ENCODE measurements around the gene EIPR1.

EIPR1 gene

GRCh38 chr2:3246406-3246805, 131.2 kb downstream of the EIPR1 start:
- Histone ChIP-seq H3K9me3 (ENCODE audit: control insufficient read depth in 2 of 2, low read length in 2 of 2) (peaks cover 2 to 18% of the 10 kb centered on the region in 2 donors), H3K4me1 (ENCODE audit: control insufficient read depth, insufficient read depth, low read length) (no peaks in the 10 kb centered on the region), H3K9ac (ENCODE audit: low read length in 2 of 2) (no peak overlapping the region), H3K27me3 (ENCODE audit: control insufficient read depth in 1 of 2, insufficient read depth in 2 of 2, low read length in 2 of 2) (no peaks in the 10 kb centered on the region), H3K36me3 (ENCODE audit: control insufficient read depth in 2 of 2, insufficient read depth in 2 of 2, low read length in 2 of 2) (peaks cover 0 to 5% of the 10 kb centered on the region in 2 donors), H3K4me3 (ENCODE audit: low read length in 2 of 2) (no peak overlapping the region), H3K27ac (ENCODE audit: low read length) (no peak overlapping the region)

- no peaks in the 10 kb centered on the region for H3K27me3 ChIP-seq (ENCODE audit: control insufficient read depth in 1 of 2, insufficient read depth in 2 of 2, low read length in 2 of 2)
- no peak overlapping the region for H3K4me3 ChIP-seq (ENCODE audit: low read length in 2 of 2)
- H3K4me1 ChIP-seq (ENCODE audit: control insufficient read depth, insufficient read depth, low read length): no peaks in the 10 kb centered on the region
- H3K27ac ChIP-seq (ENCODE audit: low read length): no peak overlapping the region
- peaks cover 2 to 7% of the 10 kb centered on the region in 2 donors for H3K9me3 ChIP-seq (ENCODE audit: control insufficient read depth in 2 of 2, low read length in 2 of 2)
- H3K9ac ChIP-seq (ENCODE audit: low read length in 2 of 2): no peak overlapping the region
- H3K36me3 ChIP-seq (ENCODE audit: control insufficient read depth in 2 of 2, insufficient read depth in 2 of 2, low read length in 2 of 2): peaks cover 0 to 3% of the 10 kb centered on the region in 2 donors
Measured at GRCh38 chr2:3244486-3244885, 133.1 kb downstream of the EIPR1 start.

DNA sequence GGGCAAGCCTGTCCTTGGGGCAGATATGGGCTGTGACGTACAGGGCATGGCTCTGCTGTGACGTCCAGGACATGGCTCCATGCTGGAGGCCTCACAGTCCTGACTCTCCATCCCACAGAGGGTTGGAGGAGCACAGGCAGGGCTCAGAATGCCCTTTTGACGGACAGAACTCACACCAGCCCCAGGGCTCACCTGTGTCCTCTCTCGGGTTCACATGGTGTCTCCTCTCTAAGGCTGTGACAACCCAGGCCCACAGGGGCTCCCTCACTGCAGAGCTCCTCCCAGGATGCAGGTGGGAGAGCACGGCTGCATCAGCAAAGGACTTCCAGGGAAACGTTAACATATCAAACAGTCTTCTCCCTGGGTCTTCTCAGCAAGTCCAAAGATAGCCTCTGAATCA, 133.8 kb downstream of the EIPR1 start:
- H3K27ac ChIP-seq (ENCODE audit: low read length): no peak overlapping the region
- no peak overlapping the region for H3K9ac ChIP-seq (ENCODE audit: low read length in 2 of 2)
- no peaks in the 10 kb centered on the region for H3K27me3 ChIP-seq (ENCODE audit: control insufficient read depth in 1 of 2, insufficient read depth in 2 of 2, low read length in 2 of 2)
- no peaks in the 10 kb centered on the region for H3K4me1 ChIP-seq (ENCODE audit: control insufficient read depth, insufficient read depth, low read length)
- no peak overlapping the region for H3K4me3 ChIP-seq (ENCODE audit: low read length in 2 of 2)
- peaks cover under 1 to 2% of the 10 kb centered on the region in 2 donors for H3K9me3 ChIP-seq (ENCODE audit: control insufficient read depth in 2 of 2, low read length in 2 of 2)
- H3K36me3 ChIP-seq (ENCODE audit: control insufficient read depth in 2 of 2, insufficient read depth in 2 of 2, low read length in 2 of 2): no peaks in the 10 kb centered on the region

DNA sequence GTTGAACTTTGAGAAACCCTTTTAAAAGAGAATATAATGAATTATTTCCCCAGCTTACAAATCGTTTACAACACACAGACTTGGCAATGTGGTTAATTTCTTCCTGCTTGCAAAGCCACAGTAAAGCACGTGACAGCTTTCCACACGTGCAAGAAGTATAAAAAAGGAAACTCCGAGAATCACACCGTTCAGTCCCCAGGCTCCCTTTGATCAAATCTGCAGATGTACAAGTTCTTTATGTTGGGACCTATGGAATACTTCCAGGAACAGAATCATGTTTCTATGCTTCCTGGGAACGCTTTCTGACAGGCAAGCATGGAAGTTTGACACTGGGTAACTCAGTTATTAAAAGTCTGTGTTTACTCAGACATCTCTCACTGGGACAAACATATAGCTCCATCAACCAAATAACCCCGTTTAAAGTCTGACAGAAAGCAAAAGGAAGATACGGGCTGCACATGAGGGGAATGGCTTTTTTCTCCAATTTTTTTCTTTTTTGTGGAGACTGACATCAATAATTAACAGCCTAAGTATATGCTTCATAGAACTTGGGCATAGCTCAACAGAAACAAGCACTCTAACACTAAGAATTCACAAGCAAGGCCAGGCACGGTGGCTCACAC, 134.8 kb downstream of the EIPR1 start:
- Histone ChIP-seq H3K9ac (ENCODE audit: low read length in 2 of 2) (no peak overlapping the region), H3K4me1 (ENCODE audit: control insufficient read depth, insufficient read depth, low read length) (no peaks in the 10 kb centered on the region), H3K36me3 (ENCODE audit: control insufficient read depth in 2 of 2, insufficient read depth in 2 of 2, low read length in 2 of 2) (no peaks in the 10 kb centered on the region), H3K4me3 (ENCODE audit: low read length in 2 of 2) (no peak overlapping the region), H3K27ac (ENCODE audit: low read length) (no peak overlapping the region), H3K27me3 (ENCODE audit: control insufficient read depth in 1 of 2, insufficient read depth in 2 of 2, low read length in 2 of 2) (no peaks in the 10 kb centered on the region), H3K9me3 (ENCODE audit: control insufficient read depth in 2 of 2, low read length in 2 of 2) (peaks cover 0 to 2% of the 10 kb centered on the region in 2 donors)

DNA sequence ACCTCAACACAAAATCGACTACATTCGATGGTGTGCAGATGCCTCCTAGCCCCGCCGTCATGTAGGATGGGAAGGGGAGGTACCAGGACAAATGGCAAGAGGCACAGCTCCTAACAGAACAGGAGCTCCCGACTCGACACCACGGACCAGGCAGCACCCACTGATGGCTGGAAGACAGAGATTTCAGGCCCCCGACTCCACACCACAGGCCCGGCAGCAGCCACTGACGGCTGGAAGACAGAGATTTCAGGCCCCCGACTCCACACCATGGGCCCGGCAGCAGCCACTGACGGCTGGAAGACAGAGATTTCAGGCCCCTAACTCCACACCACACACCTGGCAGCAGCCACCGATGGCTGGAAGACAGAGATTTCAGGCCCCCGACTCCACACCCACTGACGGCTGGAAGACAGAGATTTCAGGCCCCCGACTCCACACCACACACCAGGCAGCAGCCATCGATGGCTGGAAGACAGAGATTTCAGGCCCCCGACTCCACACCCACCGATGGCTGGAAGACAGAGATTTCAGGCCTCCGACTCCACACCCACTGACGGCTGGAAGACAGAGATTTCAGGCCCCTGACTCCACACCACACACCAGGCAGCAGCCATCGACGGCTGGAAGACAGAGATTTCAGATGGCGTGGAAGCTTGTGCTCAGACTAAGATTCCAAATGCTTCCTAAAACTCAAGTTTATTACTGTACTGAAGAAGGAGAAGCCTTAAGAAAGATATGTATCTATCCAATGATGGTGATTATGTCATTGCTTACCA, 135.5 kb downstream of the EIPR1 start:
- Histone ChIP-seq H3K36me3 (ENCODE audit: control insufficient read depth in 2 of 2, insufficient read depth in 2 of 2, low read length in 2 of 2) (no peaks in the 10 kb centered on the region), H3K27me3 (ENCODE audit: control insufficient read depth in 1 of 2, insufficient read depth in 2 of 2, low read length in 2 of 2) (no peaks in the 10 kb centered on the region), H3K4me1 (ENCODE audit: control insufficient read depth, insufficient read depth, low read length) (no peaks in the 10 kb centered on the region), H3K4me3 (ENCODE audit: low read length in 2 of 2) (no peak overlapping the region), H3K9ac (ENCODE audit: low read length in 2 of 2) (no peak overlapping the region), H3K9me3 (ENCODE audit: control insufficient read depth in 2 of 2, low read length in 2 of 2) (no peaks in the 10 kb centered on the region), H3K27ac (ENCODE audit: low read length) (no peak overlapping the region)

DNA sequence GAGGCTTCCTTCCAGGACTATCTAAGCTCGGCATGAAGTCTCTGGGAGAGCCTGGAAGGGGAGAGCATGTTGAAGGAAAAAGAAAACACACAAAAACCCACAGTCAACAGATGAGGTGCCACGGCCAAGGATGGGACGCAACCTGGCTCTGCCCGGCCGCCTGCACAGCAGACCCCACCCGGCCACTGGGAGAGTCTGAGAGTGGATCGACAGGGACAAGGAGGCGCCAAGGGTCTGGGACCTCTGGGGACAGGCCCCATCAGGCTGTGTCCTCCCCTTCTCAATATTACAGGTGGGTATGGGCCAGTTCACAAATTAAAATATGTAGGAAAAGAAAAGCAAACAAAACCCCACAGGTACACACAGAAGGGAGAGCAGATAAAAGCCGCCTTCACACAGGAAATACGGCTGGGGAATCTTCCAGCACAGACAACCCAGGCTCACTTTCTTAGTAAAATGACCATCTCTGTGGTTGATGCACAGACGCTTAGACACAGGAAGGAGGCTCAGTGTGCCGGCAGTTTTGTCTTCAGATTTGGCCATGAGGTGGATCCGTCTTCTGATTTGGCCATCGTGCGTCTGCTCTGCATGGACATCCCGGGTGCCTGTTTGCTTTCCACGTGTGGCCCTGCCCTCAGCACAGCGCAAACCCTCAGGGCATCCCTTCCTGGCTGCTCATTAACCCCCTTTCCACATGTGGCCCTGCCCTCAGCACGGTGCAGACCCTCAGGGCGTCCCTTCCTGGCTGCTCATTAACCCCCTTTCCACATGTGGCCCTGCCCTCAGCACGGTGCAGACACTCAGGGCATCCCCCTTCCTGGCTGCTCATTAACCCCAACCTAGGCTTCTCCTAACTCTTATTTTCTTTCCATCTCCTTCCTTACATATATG, 138.4 kb downstream of the EIPR1 start:
- Histone ChIP-seq H3K27ac (ENCODE audit: low read length) (no peak overlapping the region), H3K9me3 (ENCODE audit: control insufficient read depth in 2 of 2, low read length in 2 of 2) (no peaks in the 10 kb centered on the region), H3K27me3 (ENCODE audit: control insufficient read depth in 1 of 2, insufficient read depth in 2 of 2, low read length in 2 of 2) (no peaks in the 10 kb centered on the region), H3K4me1 (ENCODE audit: control insufficient read depth, insufficient read depth, low read length) (no peaks in the 10 kb centered on the region), H3K9ac (ENCODE audit: low read length in 2 of 2) (no peak overlapping the region), H3K36me3 (ENCODE audit: control insufficient read depth in 2 of 2, insufficient read depth in 2 of 2, low read length in 2 of 2) (no peaks in the 10 kb centered on the region), H3K4me3 (ENCODE audit: low read length in 2 of 2) (no peak overlapping the region)

GRCh38 chr2:3236300-3237045, 141.1 kb downstream of the EIPR1 start:
- Histone ChIP-seq H3K36me3 (ENCODE audit: control insufficient read depth in 2 of 2, insufficient read depth in 2 of 2, low read length in 2 of 2) (no peaks in the 10 kb centered on the region), H3K9me3 (ENCODE audit: control insufficient read depth in 2 of 2, low read length in 2 of 2) (no peaks in the 10 kb centered on the region), H3K4me1 (ENCODE audit: control insufficient read depth, insufficient read depth, low read length) (no peaks in the 10 kb centered on the region), H3K4me3 (ENCODE audit: low read length in 2 of 2) (no peak overlapping the region), H3K27ac (ENCODE audit: low read length) (no peak overlapping the region), H3K27me3 (ENCODE audit: control insufficient read depth in 1 of 2, insufficient read depth in 2 of 2, low read length in 2 of 2) (no peaks in the 10 kb centered on the region), H3K9ac (ENCODE audit: low read length in 2 of 2) (no peak overlapping the region)

GRCh38 chr2:3233877-3234276, 143.7 kb downstream of the EIPR1 start:
- Histone ChIP-seq H3K4me1 (ENCODE audit: control insufficient read depth, insufficient read depth, low read length) (no peaks in the 10 kb centered on the region), H3K9ac (ENCODE audit: low read length in 2 of 2) (no peak overlapping the region), H3K36me3 (ENCODE audit: control insufficient read depth in 2 of 2, insufficient read depth in 2 of 2, low read length in 2 of 2) (no peaks in the 10 kb centered on the region), H3K27ac (ENCODE audit: low read length) (no peak overlapping the region), H3K4me3 (ENCODE audit: low read length in 2 of 2) (no peak overlapping the region), H3K27me3 (ENCODE audit: control insufficient read depth in 1 of 2, insufficient read depth in 2 of 2, low read length in 2 of 2) (no peaks in the 10 kb centered on the region), H3K9me3 (ENCODE audit: control insufficient read depth in 2 of 2, low read length in 2 of 2) (peaks cover 0 to 7% of the 10 kb centered on the region in 2 donors)

DNA sequence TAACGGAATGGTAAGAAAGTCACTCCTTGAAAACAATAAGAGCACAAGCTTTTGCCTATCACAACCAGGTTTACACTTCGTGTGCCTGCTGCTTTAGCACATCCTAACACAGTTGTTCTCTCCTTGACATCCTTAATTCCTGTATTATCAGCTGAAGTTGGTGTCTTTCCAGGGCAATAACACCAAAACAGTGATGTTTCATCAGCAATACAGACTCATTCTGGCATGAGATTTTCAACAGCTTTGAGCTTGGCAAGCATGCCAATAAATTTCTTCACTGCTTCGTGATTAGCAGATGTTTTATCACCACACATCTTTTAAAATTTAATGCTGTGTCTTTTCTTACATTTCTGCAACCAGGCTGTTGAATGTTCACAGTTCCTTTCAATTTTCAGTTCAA, 148.4 kb downstream of the EIPR1 start:
- peaks cover 0 to 7% of the 10 kb centered on the region in 2 donors for H3K9me3 ChIP-seq (ENCODE audit: control insufficient read depth in 2 of 2, low read length in 2 of 2)
- H3K27me3 ChIP-seq (ENCODE audit: control insufficient read depth in 1 of 2, insufficient read depth in 2 of 2, low read length in 2 of 2): no peaks in the 10 kb centered on the region
- H3K27ac ChIP-seq (ENCODE audit: low read length): no peak overlapping the region
- no peaks in the 10 kb centered on the region for H3K36me3 ChIP-seq (ENCODE audit: control insufficient read depth in 2 of 2, insufficient read depth in 2 of 2, low read length in 2 of 2)
- no peaks in the 10 kb centered on the region for H3K4me1 ChIP-seq (ENCODE audit: control insufficient read depth, insufficient read depth, low read length)
- no peak overlapping the region for H3K4me3 ChIP-seq (ENCODE audit: low read length in 2 of 2)
- H3K9ac ChIP-seq (ENCODE audit: low read length in 2 of 2): no peak overlapping the region

DNA sequence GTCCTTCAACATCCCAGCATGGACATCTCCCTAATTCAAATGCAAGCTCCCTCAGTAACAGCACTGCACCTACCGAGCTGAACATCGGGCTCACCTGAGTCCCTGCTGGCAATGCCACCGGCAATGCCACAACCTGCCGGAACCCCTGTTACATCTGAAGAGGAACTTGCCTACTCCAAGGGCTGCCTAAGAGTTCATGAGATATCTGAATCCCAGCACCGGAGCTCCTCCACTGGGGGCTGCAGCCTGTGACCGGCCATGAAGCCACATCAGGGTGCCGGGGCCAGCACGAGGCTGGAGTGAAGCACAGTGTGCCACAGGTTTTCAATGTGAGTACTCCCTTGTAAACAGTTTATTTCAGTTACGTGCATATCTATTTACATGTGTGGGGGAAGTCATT, 152.9 kb downstream of the EIPR1 start:
- Histone ChIP-seq H3K9ac (ENCODE audit: low read length in 2 of 2) (no peak overlapping the region), H3K4me1 (ENCODE audit: control insufficient read depth, insufficient read depth, low read length) (no peaks in the 10 kb centered on the region), H3K27me3 (ENCODE audit: control insufficient read depth in 1 of 2, insufficient read depth in 2 of 2, low read length in 2 of 2) (no peaks in the 10 kb centered on the region), H3K4me3 (ENCODE audit: low read length in 2 of 2) (no peak overlapping the region), H3K36me3 (ENCODE audit: control insufficient read depth in 2 of 2, insufficient read depth in 2 of 2, low read length in 2 of 2) (no peaks in the 10 kb centered on the region), H3K9me3 (ENCODE audit: control insufficient read depth in 2 of 2, low read length in 2 of 2) (peaks cover 3 to 9% of the 10 kb centered on the region in 2 donors), H3K27ac (ENCODE audit: low read length) (no peak overlapping the region)
